ENCODE data around the gene BLACAT1.

BLACAT1 gene

DNA sequence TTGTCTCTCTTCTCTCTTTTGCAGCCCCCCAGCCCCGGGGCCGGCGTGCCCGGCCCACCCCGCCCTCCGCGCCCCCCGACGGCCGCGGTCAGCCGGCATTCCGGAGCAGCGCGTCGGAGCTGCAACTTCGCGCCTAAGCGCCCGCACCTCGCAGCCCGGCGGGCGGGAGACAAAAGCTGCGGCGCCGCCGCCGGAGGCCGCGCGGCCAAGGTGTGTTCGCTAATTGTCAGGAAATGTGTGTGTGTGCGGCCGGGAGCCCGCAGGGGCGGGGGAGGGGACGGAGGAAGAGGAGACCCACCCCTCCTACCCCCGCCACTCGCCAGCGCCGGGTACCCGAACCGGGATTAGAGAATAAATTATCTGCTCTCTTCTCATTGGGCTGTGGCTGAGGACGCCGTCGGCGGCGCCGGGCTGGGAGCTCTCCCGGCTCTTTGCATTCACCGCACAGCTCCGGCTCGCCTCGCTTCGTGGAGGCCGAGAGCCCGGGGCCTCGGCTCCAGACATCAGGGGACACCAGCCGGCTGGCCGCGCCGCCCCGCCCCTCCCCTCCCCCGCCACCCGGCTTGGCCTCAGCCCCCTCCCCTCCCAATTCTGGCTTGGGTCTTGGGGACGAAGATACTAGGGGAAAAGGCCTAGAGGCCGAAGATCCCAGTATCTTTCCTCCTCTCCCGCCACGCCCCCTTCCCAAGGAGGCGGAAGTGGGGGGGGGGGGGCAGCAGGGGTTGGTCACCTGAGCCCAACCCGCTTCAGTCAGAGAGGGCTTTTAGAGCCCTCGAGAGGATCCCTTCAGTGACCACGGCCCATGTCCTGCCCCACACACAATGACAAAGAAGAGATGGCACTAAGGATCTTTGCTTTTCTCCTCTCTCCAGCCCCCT, 1.3 kb upstream of the BLACAT1 start:
- DNase-seq (ENCODE audit: low read depth): no peak

DNA sequence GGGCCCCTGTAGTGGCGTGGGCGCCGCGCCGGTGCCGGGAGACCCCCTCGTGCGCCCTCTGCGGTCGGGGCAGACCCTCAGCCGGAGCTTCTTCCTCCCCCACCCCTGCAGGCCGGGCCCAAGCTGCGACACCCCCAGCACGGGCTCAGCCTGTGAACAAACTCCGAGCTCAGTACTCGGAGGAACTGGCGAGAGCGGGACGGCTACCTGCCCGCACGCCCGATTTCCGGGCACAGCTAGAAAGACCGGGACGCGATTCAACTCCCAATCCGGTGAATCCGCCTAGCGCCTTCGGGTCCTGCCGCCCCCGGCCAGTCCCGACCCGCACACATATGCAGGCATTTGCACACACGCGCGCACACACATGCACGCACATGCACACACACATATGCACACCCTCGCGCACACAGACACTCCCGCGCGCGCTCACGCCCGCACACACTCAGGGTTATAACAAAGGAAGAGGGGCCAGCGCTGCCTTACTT, 580 bp upstream of the BLACAT1 start:
- no peak for DNase-seq (ENCODE audit: low read depth)

DNA sequence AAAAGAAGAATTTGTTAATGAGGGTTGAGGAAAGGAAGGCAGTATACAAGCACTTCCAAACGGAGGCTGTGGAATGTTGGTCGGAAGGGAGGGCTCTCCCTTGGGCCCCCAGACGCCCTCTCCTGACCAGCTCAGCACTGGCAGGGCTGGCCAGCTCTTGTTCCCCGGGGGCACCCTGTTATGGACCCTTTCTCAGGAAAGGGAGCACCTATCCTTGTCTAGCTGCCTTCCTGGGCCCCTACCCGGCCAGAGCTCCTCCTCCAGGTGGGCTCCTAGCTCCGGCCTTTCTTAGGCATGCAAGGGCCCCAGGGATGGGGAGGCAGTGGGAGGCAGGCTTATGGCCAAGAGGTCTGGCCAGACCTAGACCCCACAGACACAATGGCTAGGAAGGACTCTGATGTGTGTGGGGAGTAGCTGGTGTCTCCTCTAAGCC, 926 bp downstream of the BLACAT1 start:
- no peak for DNase-seq (ENCODE audit: low read depth)

DNA sequence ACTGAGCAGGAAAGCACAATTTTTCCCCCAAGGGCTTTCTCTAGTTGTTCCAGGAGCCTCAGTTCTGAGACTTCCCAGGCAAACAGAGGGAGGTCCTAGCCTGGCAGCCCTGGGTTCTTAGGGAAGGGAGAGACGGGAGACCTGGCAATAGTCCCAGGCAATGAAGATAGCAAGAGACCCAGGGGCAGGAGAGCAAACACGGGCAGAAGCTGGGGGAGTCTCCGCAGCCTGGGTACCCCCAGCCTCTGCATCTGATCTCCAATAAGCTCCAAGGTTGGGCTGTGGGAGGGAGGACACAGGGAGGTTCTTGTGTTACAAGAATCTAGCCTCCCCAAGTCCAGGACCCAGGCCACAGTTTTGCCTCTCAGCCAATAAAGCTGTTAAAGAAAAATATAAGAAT, 2.4 kb downstream of the BLACAT1 start:
- DNase-seq (ENCODE audit: low read depth): no peak

DNA sequence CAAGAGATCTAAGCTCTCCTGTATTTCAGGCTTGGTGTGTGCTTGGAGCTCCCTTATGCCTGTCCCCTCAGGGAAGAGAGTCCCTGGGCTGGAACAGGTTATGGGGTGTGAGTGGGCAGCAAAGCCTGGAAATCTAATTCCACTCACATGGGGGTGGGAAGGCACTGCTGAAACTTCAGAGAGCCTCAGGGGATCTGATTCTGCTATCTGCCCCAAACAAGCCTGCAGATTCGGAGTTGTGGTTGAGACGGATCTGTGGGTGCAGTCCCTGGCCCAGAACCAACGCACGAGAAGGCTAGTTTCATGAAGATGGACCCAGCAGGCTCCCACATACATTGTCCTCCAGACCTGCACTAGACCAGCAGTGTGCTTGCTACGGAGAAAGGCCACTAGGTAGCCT, 2.9 kb downstream of the BLACAT1 start:
- DNase-seq (ENCODE audit: low read depth): no peak

DNA sequence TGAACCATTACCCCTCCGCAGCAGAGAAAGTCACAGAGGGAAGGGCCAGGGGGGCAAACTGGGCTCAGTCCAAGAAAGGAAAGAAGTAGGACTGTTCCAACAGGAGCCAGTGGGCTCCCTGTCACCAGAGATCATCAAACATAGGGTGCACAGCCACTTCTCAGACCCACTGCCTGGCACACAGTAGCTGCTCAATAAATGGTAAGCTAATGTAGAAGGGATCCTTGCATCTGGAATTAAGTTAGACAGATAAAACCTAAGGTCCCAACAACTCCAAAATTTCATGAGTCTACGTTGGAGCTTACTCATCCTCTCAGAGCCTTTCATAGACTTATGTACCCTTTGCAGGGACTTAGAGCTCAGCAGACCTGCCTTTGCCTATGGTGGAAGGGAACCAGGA, 3.5 kb downstream of the BLACAT1 start:
- no peak for DNase-seq (ENCODE audit: low read depth)

DNA sequence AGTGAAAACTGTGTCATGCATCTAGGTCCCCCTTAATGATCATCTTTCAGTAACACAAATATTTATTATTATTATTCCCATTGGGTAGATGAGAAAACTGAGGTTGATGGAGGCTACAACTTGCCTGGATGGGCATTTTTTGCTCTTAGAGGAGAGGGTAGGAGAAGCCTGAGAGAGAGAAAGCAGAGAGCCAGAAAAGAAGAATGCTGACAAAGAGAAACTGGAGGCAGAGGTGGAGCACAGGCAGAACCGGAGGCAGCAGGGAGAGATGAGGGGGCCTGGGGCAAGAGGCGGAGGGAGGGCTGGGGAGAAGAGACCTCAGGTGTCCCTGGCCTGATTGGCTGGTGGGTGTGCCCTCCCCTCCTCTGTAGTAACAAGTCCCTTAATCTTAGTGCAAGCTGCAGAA, 4.1 kb downstream of the BLACAT1 start:
- no peak for DNase-seq (ENCODE audit: low read depth)

DNA sequence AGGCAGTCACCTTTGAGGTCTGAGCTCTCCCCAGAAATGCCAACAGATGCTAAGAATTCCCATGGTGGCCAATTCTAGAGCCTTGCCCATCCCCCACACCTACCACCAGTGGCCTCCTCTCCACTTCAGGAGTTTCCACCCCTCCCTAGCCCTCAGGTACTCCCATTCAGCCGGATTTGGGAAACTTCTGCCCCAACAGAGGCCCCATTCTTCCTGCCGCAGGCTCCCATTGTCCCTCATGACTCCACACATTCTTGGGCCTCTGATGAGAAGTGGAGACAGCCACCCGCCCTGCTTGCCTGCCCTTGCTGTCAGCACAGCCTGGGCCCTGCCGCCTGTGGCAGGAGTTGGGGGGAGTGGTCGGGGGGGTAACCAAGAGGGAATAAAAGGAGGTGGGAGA, 4.6 kb downstream of the BLACAT1 start:
- DNase-seq (ENCODE audit: low read depth): no peak

DNA sequence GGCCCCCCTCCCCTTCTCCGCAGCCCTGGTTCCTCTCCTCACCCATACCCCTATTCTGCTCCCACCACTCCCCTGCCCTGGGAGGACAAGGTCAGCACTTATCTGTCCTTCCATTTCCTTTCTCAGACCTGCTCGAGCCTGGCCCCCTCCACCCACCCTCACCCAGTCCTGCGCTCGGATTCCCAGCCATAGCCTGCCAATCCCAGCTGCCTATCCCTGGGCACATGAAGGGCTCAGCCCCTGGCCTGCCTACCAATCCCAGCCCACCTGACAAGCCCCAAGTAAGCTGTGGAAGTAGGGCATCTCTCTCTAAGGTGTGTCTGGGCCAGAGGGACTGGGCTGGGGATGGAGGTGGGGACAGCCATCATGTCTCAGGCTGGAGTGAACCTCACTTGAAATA, 5.4 kb downstream of the BLACAT1 start:
- no peak for DNase-seq (ENCODE audit: low read depth)

DNA sequence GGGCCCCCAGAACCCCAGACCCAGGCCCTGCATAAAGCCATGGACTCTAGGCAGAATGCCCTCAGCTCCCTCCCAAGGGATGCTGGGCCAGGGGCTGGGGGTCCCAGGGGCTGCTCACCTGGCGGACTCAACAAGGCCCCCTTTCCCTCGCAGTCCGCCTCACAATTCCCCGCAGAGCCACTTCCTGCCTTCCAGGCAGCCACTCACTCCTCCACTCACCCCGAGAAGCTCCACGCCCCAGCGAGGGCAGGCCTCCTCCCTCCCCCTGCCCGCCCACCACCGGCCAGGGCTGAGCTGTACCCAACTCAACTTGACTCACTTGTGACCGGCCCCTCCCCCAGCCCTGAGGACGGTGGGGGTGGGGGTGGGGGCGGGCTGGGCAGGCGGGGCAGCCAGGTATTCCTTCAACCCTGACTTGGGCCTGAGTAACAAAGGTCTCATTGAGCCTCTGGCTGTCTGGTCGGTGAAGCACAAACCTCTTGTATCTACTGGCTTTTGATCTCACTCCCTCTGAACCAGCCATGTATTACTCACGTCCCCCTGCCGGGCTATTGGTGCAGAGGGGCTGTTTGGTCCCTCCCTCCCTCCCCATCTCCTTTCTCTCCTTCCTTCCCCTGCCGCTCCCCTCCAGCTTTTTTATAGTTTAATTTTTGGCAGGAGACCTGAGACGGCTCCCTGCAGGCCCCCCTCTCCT, 5.9 kb downstream of the BLACAT1 start:
- DNase-seq (ENCODE audit: low read depth): no peak

DNA sequence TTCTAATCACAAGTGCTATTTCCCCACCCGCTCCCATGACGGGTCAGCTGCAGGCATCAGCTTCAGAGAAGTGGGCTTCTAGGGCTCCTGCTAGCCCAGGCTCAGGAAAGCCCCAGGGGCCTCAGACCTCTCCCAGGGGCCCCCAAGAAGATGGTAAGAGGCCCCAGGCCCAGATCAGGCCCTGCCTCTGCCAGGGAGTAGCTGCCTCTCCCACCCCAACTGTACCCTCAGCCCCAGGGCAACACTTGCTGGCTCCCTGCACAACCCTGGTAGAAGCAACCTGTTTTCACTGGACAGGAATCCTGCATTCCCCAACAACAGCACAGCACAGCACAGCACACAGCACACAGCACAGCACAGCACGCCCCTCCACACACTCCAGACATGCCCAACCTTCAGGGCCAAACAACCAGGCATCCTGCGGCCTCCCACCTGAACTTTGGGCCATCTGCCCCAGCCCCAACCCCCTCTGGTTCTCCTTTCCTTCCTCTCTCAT, 6.5 kb downstream of the BLACAT1 start:
- no peak for DNase-seq (ENCODE audit: low read depth)

DNA sequence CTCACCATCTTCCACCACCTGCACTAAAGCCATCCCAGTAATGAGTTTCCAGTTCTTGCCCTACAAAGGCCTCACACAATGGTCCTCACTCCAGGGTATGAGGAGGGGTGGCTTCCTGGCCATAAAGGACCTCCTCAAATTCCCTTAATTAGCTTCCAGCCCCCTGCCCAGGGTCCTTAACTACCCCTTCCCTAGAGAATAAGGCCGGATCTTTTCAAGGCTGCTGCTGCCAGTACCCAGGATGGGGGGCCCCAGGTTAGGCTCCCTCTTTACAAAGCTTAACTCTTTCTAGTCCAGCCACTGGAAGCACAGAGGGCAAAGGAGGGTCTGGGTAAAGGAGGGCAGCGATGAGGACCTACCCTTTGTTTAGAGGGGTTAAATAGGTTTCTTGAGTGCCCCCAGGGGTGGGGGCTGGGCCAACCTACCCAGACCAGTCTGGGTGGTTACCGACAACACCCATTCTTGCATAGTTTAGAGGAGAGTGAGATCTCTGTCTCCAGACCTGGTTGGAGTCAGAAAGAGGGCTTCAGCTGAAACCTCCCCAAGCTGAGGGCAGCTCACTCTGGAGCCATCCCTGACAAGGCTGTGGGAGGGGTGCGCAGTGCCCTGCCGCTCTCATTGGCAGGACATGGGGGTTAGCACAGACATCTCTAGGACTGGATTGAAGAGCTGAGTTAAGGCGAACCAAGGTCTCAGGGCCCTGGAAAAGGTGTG, 7.1 kb downstream of the BLACAT1 start:
- no peak for DNase-seq (ENCODE audit: low read depth)

DNA sequence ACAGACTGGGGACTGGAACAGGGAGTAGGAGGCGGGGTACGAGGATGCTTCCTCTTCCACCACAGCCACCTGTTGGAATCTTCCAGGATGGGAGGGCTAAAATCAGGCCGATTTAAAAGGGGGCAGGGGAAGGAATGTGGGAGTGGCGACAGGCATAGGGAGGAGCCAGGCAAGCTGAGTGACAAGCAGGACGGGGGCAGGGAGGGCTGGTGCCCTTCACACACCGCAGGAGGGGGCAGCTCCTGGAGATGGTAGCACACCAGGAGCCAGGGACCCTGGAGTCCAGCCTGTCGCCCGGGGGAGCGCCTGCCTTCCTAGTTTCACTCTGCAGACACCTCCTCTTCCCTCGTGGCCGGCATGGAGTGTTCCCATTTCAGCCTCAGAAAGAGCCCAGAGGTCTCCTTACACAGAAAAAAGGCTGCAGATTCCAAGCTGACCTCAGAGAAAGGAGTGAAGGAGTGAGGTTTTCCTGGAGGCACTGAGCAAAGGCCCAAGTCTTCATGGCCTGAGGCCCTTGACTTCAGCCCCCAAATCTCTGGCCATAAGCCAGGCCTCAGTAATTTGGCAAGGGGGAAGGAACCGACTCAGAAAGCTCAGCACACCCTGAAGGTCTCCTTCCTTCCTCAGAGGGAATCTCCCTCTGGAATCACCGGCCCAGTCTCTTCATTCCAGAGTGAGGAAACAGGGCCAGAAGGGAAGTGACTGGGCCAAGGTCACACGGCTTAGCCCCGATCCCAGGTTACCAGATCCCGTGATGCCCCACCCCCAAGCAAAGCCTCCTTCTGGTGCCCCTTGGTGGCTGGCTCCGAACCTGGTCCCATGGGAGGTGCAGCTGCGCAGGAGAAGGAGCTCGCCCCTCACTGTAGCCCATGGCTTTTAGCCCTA, 8.1 kb downstream of the BLACAT1 start:
- no peak for DNase-seq (ENCODE audit: low read depth)

DNA sequence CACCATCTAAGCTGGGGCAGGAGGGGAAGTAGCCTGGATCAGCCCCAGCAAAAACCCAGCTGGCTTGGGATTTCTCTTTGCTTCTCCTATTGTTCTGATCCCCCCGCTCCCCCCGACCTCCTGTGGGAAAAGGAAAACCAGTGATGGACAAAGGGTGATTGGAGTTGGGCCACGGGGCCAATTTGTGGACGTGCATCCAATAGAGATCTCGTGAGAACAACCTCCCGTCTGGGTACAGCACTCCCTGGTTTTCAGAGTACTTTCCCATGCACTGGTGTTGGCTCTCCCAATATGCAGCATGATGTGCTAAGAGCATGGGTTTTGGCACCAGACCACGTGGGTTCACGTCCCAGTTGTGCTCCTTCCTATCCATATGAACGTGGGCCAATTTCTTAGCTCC, 9.0 kb downstream of the BLACAT1 start:
- no peak for DNase-seq (ENCODE audit: low read depth)

DNA sequence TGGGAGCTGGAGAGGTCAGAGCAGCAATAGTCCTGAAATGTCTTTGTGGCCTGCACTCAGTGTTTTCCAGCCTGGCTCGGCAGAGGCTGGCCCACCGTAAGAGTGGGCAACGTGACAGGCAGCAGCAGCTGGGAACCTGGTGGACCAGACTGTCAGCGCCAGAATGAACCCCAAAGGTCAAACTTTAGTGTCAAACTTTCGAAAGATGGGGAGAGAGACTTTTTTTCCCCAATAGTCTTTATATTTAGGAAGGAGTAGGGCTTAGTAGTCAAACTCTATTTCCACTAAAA, 10.3 kb downstream of the BLACAT1 start:
- no peak for DNase-seq (ENCODE audit: low read depth)

DNA sequence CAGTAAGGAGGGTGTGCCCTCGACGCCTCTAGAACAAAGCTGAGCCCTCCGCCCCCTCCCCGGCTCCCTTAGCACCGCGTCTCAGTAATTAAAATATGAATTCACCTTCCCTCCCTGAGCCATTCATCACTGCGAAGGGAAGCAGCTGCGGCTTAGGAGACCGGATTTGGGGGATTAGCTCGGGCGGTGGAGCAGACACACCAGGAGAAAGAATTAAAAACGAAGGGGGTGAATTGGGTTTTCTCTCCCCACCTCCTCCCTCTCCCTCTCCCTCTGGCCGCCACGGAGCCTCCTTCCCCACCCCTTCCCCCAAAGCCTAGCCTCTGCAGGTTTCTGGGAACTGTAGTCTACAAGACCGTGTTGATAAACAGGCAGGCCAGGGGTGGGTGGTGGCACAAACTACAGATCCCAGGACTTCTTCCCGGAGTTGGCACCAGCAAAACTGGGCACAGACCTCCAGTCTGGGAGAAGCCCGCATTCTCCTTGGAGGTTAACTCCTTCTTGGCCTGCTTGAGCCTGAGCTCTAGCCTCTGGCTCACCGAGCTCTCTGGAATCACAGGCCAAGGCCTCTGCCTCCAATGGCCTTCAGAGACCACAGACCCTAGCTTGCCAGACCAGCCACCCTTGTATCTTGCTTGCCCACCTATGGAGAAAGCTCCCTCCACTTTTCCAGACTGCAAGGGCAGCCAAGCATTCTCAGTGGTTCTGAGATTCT, 10.8 kb downstream of the BLACAT1 start:
- no peak for DNase-seq (ENCODE audit: low read depth)

DNA sequence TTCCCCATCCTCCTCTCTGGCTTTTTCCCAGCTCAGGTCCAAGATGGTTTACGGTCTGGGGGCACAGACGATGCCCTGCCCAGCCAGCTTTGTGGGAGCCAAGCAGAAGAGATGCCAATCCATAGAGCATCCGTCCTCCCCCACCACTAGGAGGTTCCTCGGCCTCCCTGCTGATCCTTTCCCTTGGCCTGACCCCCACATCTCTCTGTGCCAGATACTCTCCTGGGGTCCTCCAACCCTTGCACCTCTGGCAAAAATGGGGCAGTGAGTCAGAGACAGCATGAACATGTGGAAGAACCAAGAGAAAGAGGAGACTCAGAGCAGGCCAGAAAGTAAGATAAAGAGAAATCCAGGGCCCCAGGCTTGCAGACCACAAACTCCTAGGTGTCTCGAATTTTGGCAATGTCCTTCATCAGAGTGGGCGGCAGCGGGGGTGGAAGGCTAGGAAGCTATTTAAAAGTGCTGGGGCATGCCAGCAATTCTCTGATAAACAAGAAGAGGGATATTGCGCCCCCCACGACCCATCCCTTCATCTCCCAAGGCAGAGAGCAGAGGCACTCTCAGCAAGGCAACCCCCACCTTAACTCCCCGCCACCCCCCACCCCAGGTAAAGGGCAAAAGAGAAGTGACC, 11.4 kb downstream of the BLACAT1 start:
- no peak for DNase-seq (ENCODE audit: low read depth)

DNA sequence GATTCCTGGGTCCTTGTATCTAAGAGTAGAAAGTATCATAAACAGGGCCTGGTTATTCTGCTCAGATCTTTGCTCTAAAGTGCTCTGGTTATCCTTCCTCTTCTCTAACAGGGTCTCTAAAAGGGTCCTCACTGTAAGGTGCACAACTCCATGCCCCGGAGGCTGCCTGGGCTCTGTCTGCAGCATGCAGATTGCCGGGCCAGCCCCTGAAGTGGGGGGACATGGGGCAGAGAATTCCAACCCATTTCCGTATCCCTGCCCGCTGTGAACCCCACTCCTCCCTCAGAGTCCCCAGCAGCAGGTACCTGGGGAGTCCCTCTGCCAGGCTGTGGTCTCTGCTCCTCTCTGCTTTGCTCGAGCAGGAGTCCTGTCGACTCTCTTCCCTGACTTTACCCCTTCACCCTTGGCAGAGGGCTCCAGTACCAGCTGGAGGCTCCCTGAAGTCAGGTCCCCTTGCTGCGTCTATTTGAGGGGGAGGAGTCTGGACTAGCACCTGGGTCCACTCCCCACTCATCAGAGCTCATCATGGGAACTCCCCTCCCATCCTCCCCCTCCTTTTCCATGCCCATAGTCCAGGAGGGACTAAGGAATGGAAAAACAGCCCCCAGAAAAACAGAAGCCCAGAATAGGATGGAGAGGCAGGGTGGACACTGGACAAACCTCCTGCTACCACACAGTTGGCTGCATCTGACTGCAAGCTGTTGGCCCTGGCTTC, 12.1 kb downstream of the BLACAT1 start:
- DNase-seq (ENCODE audit: low read depth): no peak

DNA sequence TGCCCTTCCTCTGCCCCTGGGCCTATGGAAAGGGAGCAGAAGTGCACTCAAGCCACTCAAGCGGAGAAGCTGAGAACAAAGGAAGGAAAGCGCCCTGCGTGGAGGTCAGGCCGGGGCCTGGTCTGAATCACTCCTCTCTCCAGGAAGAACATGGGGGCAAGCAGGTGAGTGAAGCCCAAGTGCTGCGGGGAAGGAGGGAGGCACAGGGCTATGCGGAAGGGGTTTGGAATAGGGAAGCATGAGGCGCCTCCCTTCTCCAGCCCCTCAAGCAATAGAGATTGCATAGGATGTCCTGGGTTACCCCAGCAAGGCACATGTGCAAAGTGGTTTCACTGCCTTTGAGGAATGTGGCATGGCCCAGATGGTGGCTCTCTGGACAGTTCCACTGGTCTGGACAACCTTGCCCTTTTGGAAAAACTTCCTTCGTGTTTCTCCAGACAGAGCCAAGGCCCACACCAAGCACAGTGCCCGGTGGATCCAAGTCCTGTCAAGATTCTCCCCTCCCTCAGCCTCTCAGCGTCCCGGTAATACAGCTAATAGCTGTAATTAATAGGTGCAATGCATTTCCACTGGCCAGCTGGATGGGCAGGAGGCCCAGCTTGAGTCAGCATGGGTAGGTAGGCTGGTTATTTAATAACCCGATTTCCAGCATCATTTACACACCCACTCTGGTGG, 13.7 kb downstream of the BLACAT1 start:
- DNase-seq (ENCODE audit: low read depth): no peak

DNA sequence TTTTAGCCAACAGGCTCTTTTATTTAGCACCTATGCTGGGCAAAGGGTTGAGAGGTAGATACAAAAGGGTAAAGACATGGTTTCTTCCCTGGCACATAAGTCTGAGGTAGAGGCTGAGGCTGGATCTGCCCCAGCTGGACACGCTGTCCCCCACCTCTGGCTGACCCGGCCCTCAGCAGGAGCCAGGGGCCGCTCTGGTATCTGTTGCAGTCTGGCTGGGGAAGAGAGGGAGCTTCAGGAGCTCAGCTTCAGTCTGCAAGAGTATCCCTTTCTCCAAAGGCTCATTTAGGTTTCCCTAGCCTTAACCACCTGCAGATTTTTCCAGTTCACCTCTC, 14.2 kb downstream of the BLACAT1 start:
- DNase-seq (ENCODE audit: low read depth): no peak

All from activated T-helper 1 cell treated with Interleukin-2 at 50 U/mL for 16 hours (primary cell).